Measurements from ENCODE around the gene LDAF1. TPM values are rescaled to one million over a fixed set of nuclear protein-coding genes. Genes with fewer than 3 reads are reported as not detected.
"Not testable (repeated sequence)": the region's sequence is repeated elsewhere in the genome, so short reads cannot be mapped to it uniquely, and the experiment has no call there.

LDAF1 gene
- total RNA-seq, 1 experiment from 2014 or later: 10.6 TPM

DNA sequence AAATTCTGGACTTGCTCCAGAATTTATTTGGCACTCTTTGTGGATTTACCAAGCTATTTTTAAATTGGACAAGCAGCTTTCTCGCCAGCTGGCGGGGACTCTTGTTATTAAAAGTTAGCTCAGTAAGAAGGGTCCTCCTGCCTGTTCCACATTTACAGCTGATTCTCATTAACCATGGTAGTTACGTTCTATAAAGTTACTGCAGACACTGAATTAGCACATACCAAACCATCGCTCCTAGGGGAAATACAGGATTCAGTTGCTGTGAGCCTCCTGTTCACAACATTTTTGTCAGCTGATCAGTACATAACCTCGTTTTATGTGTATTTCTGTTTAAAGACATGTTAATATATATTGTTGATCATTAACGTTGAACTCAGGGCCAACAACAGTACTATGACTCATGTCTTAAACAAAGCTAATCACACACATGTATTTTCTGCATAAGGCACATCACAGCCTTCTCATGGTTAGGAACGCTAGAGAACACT is 4.2 kb downstream of the LDAF1 start:
- DNase-seq (ENCODE audit: low spot score): no peak

DNA sequence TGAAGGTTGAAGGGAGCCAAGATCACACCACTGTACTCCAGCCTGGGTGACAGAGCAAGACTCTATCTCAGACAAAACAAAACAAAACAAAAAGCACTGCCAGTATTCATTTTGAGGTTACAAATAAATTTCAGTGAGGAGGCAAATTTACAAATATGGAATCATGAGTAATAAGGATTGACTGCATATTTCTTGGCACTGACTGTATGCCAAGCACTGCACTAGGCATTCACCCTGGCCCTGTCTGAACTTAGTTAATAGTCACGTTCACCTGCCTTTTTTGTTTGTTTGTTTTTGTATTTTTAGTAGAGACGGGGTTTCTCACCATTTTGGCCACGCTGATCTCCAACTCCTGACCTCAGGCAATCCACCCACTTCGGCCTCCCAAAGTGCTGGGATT is 5.1 kb downstream of the LDAF1 start:
- no peak for DNase-seq (ENCODE audit: low spot score)

DNA sequence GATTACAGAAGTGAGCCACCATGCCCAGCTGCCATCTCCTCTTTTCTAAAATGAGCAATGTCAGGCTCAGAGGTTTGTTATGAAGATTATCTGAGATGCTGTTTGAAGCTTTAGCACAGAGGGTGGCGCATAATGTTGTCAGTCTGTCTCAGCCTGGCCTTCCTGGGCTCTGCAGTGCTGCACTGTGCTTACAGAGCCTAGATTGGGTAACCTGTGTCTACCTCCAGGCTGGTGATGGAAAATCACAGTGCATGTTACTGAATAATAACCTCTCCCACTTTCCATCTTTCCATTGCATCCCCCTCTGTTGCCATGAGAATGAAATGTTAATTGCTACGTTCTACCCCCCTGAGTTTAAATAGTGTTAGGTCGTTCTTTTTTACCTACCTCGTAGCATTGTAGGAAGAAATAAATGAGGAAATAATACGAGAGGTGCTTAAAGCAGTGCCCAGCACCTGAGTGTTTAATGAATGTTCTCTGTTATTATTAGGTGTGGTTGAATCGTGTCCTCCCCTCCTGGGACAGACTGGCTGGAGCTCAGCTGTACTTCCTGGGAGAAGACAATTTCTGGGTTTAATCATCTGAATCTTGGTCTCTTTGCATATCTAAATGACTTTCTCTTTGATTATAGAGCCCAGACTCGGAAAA is 6.2 kb downstream of the LDAF1 start:
- no peak for DNase-seq (ENCODE audit: low spot score)

DNA sequence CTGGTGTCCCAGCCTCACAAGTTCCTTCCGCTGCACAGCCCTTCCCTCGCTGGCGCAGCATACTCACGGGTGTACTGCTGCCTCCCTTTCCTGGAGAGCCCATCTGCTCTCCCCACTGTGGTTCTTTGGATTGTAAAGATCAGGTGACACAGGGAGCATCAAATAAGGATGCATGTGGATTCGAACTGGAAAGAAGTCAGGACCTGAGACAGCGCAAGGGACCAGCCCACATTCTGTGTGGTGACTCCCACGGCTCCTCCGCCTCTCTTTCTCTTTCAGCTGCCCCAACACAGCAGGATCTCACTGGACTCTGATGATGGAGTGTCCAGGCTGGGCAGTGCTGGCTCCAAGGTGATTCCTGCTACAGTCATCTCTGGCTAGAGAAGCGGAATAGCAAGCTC is 8.1 kb downstream of the LDAF1 start:
- DNase-seq (ENCODE audit: low spot score): peak; percentile 79

DNA sequence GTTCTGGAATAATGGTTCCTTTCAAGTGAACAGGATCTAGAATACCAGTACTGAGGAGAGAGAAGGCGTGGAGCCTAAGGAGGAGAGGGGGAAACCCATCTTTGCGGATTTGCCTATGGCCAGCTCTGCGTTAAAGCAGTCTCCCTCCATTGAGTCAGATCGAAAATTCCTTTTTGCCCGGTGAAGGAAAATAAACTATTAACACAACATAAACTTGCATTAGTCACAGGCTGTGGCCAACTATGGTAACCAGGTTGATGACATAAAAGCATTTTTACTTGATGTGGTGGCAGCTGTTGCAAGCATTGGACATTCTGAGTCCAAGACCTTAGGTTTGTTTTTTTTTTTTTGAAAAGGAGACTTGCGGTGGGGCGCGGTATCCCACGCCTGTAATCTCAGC is 8.9 kb downstream of the LDAF1 start:
- peak; percentile 97 for DNase-seq (ENCODE audit: low spot score)

DNA sequence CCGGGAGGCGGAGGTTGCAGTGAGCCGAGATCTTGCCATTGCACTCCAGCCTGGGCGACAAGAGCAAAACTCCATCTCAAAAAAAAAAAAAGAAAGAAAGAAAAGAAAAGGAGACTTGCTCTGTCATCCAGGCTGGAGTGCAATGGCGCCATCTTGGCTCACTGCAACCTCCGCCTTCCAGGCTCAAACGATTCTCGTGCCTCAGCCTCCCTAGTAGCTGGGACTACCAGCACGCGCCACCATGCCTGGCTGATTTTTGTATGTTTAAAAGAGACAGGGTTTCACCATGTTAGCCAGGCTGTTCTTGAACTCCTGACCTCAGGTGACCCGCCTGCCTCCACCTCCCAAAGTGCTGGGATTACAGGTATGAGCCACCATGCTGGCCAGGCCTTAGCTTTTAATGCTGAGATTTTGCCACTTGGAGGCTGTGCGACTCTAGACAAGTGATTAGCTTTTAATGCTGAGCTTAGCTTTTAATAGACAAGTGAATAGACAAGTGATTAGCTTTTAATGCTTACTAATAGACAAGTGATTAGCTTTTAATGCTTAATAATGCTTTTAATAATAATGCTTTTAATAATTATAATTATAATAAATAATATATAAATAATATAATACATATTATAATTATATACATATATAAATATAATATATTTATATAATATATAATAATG is 9.6 kb downstream of the LDAF1 start:
- DNase-seq (ENCODE audit: low spot score): no peak

DNA sequence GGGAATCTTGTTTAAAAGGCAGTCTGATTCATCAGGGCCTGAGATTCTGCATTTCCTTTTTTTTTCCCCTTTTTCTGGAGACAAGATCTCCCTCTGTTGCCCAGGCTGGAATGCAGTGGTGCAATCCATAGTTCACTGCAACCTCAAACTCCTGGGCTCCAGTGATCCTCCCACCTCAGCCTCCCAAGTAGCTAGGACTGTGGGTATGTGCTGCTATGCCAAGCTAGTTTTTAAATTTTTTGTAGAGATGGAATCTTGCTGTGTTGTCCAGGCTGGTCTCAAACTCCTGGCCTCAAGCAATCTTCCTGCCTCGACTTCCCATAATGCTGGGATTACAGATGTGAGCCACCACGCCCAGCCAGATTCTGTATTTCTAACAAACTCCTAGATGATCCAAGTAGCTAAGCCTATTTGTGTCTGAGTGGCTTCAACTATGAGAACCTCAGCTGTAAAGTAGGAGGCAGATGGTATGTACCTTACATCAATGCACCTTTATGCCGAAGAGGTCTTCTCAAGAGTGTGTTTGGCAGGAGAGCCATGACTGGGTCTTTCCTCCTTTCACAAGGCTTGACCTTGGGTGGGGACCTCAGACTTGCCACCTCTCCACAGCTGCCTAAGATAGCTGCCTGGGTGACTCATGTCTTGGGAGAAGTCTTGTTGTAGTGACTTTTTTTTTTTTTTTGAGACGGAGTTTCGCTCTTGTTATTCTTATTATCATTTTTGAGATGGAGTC is 10.9 kb downstream of the LDAF1 start:
- DNase-seq (ENCODE audit: low spot score): peak; percentile 61

DNA sequence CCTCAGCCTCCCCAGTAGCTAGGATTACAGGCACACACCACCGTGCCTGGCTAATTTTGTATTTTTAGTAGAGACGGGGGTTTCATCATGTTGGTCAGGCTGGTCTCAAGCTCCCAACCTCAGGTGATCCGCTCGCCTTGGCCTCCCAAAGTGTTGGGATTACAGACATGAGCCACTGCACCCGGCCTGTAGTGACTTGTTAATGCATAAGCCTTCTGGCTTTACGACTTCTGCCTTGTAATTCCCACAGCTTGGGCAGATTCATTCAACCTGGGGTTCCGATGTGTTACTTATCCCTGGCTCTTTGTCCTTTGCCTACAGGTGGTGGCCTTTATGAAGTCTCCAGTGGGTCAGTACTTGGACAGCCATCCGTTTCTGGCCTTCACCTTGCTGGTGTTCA is 11.6 kb downstream of the LDAF1 start:
- DNase-seq (ENCODE audit: low spot score): not testable (repeated sequence)

DNA sequence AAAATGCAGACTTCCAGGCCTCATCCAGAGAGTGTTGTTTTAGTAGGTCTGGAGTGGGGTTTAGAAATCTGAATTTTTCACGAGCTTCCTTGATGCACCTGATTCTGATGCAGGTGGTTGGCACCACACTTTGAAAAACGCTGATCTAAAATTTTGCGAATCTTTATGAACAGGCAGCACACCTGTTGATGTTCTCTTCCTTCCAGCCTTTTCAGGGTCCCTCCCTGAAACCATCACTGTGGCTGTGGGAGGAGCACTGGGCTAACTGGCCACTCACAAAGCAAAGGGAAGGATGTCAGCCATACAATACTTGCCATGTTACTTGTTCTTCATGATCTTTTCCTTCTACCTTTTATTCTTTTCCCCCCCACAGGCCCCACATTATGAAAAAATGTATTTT is 14.2 kb downstream of the LDAF1 start:
- no peak for DNase-seq (ENCODE audit: low spot score)

DNA sequence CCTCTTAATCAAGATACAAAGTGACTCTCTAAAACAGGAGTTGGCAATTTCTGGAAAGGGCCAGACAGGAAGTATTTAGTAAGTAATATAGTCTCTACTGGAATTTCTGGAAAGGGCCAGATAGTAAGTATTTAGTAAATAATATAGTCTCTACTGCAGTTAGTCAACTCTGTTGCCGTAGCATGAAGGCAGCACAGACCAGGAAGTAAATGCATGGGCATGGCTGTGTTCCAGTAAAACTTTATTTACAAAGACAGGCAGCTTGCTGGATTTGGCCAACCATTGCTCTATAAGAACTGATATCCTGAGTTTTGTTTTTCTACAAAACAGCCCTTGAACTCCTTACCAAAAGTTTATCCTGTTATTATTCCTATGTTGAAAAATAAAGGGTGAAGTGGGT is 16.9 kb downstream of the LDAF1 start:
- no peak for DNase-seq (ENCODE audit: low spot score)

DNA sequence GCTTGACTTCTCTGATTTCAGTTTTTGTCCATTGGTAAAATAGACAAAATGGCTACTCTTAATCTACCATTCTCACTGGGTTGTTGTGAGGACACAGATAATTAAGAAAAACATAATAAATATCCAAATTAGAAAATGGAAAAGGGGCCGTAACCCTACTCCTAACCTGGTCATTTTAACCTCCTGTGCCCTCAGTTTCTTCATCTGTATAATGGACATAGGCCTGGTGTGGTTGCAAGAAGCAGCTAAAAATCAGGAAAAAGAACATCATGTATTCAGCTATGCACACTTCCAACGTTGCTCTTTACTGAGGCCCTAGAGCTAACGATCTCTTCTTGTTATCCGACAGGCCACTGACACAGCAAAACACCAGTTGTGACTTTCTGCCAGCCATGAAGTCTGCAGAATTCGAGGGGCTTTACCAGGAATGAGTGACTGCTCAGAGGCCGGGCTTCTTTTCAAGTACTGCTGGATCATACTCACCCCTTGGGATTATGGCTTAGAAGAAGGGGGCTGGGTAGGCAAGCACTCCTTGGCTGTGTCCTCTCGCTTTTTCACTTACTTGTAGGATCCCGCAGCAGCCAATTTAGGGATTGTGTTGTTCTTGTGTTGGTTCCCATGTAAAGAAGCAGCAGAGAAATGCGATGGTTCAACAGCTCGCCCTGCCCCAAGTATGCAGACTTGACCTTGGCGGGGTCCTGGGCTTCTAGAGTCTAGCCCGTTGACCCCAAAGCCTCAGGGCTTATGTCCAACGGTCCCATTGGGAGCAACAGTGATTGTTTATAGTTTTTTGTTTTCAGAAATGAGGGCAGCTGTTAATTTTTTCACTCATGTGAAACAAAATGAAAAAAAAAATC is 20.9 kb downstream of the LDAF1 start:
- DNase-seq (ENCODE audit: low spot score): no peak

DNA sequence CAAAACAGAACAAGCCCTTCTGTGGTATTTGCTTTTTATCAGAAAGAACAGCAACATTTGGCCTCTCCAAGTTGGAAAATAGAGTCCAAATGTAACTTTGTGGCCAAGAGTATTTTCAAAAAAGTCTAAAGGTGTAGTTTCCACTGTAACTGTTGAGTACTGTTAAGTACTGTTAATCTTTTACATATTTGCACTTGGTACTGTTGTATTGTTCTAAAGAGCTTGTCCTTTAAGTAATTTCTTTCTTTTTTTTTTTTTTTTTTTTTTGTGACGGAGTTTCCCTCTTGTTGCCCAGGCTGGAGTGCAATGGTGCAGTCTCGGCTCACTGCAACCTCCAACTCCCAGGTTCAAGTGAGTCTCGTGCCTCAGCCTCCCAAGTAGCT is 21.5 kb downstream of the LDAF1 start:
- DNase-seq (ENCODE audit: low spot score): no peak

DNA sequence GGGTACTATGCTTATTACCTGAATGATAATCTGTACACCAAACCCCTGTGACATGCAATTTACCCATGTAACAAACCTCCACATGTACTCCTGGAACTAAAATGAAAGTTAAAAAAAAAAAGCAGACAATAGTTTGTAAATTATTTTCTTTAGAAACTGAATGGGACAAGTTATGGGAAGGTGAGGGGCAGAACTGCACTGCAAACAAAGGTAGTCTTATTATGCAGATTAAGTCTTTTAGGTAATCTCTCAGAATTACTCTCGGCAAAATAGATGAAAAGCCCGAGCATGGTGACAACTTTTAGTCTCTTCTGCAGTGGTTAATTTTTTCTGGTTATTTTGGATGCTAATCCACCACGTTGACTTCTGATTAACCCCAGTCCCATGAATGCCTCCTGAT is 25.5 kb downstream of the LDAF1 start:
- DNase-seq (ENCODE audit: low spot score): no peak

DNA sequence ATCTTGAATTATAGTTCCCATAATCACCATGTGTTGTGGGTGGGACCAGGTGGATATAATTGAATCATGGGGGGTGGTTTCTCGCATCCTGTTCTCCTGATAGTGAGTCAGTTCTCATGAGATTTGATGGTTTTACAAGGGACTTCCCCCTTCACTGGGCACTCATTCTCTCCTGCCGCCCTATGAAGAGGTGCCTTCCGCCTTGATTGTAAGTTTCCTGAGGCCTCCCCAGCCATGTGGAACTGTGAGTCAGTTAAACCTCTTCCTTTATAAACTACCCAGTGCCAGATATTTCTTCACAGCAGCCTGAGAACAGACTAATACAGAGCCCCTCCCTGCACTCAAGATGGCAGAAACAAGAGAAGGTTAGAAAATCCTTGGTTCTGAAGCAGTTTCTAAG is 26.4 kb downstream of the LDAF1 start:
- DNase-seq (ENCODE audit: low spot score): peak; percentile 55

DNA sequence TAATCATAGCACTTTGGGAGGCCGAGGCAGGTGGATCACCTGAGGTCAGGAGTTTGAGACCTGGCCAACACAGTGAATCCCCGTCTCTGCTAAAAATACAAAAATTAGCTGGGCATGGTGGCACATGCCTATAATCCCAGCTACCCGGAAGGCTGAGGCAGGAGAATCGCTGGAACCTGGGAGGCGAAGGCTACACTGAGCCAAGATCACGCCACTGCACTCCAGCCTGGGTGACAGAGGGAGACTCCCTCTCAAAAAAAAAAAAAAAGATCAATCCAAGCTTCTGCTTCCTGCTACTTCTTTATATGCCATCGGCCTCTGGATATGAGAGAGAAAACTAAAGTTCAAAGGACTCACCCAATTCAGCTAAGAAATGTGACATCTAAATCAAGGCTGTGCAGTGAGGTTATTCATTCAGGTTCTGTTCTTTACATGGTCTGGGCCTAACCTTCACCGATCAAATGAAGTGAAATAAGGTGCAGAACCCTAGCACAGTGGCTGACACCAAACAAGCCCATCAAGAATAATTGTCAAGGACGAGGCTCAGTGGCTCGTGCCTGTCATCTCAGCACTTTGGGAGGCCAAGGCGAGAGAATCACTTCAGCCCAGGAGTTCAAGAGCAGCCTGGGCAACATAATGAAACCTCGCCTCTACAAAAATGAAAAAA is 27.3 kb downstream of the LDAF1 start:
- DNase-seq (ENCODE audit: low spot score): no peak

DNA sequence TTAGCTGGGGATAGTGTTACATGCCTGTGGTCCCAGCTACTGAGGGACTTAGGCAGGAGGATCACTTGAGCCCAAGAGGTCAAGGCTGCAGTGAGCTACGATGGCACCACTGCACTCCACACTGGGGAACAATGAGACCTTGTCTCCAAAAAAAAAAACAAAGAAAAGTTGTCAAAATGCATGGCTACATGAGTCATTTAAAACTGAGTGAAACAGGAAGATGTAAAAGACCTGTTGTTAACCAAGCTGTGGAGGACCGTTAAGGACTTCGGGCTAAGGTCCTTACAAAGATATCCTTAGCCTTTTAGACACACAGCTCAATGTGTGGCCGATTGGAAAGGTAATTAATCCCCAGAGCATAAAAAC is 27.8 kb downstream of the LDAF1 start:
- DNase-seq (ENCODE audit: low spot score): no peak

DNA sequence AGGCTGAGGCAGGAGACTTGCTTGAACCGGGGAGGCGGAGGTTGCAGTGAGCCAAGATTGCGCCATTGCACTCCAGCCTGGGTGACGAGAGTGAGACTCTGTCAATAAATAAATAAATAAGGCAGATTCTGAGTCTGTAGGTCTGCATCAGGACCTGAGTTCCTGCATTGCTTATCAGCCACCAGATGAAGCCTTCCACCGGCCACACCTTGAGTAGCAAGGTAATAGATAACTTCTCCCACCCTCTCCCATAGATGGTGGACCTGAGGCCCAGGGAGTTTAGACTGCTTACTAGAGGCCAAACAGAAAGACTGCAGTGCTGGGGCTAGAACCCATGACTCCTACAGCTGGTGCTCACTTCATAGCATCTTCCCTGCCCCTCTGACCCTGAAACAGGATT is 30.8 kb downstream of the LDAF1 start:
- no peak for DNase-seq (ENCODE audit: low spot score)

DNA sequence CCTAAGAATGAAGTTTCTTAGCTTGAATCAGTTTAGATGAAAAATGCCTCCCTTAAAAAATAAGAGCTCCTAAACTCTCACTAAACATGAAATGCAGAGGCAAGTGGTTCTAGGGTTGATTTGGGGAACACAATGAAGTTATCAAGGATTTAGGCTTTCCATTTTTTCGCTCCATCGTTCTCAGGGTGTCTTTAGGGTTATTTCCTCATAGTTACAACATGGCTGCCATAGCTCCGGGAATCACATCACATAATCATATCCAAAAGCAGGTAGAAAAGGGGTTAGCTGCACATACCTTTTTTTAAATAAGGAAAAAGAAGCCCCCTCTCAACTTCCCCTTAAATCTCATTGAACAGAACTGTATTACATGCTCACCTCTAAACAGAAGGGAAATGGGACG is 31.5 kb downstream of the LDAF1 start:
- no peak for DNase-seq (ENCODE audit: low spot score)

DNA sequence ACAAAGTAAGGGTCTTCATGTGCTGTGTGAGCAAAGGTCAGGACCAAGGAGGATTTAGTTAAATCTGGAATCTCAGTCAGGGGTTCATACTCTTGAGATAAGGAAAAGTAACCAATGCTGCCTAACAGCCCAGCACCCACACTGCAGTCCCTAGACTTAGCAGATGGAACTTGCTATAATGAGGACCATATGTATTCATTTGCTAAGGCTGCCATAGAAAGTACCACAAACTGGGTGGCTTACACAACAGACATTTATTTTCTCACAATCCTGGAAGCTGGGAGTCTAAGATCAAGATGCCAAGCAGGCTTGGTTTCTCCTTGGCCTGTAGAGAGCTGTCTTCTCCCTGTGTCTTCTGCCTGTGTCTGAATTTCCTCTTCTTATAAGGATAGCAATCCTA is 32.1 kb downstream of the LDAF1 start:
- no peak for DNase-seq (ENCODE audit: low spot score)

DNA sequence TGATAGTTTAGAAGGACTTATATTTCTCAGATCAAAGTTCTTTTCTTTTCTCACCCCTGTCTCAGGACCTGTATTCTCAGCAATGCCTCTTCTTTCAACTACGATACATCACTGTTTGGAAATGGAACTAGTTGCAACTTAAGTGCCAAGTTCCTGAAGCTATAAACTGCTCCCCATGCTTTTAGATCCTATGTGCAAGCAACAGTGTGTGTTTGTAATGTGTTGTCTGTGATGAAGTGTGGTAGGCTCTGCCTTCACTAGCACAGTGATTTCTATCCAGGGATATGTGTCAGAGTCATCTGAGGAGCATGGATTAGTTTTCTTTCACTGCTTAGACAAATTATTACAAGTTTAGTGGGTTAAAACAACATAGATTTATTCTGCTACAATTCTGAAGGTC is 34.5 kb downstream of the LDAF1 start:
- DNase-seq (ENCODE audit: low spot score): no peak

DNA sequence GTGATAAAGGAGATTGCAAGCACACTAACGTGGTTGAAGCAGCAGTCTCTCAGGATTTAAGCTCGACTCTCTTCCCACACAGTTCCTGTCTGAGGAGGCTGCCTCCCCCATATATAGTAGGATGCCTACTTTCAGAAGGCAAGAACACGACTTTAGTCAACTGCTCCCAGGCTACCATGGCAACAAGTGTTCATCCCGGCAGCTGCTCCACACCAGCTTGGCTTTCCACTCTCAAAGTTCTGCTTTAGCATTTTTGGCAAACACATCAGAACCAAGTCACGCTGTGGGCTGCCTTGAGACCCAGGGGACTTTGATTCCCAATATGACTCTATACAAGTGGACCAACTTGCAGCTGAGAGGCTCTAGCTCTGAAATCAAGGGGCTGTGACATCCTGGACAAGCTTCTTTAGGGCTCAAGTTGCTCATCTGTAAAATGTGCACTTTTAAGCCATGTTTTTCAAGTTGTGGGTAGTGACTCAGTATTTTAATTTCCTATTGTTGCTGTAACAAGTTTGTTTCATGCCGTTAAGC is 36.4 kb downstream of the LDAF1 start:
- no peak for DNase-seq (ENCODE audit: low spot score)

All from A172 (cell line).